Progenitor cell of endocrine pancreas (in vitro differentiated cells): ENCODE results near the gene PHKA1. TPM values are rescaled to one million over a fixed set of nuclear protein-coding genes. Genes with fewer than 3 reads are reported as not detected.
"Not testable (repeated sequence)": the region's sequence is repeated elsewhere in the genome, so short reads cannot be mapped to it uniquely, and the experiment has no call there.

Experiments
- DNase-seq: peaks from one replicate; pipeline ENCODE4 v3.0.0; 2021; ENCODE audit warnings: low spot score; ENCODE audit not compliant: unreplicated experiment
- H3K27ac Mint-ChIP-seq: 2 replicates; pipeline ENCODE4 v1.8.0; 2021; ENCODE audit warnings: mild to moderate bottlenecking, moderate library complexity, mixed read lengths
- H3K27me3 Mint-ChIP-seq: 2 replicates; pipeline ENCODE4 v1.8.0; 2021; ENCODE audit warnings: mixed read lengths
- H3K36me3 Mint-ChIP-seq: 2 replicates; pipeline ENCODE4 v1.8.0; 2022; ENCODE audit warnings: mixed read lengths; ENCODE audit not compliant: insufficient read depth
- H3K4me1 Mint-ChIP-seq: 2 replicates; pipeline ENCODE4 v1.8.0; 2021; ENCODE audit warnings: low read depth, mixed read lengths
- H3K4me3 Mint-ChIP-seq: 2 replicates; pipeline ENCODE4 v1.8.0; 2021; ENCODE audit warnings: low read depth, mild to moderate bottlenecking, moderate library complexity, mixed read lengths
- H3K9me3 Mint-ChIP-seq: 2 replicates; pipeline ENCODE4 v1.8.0; 2021; ENCODE audit warnings: low read depth, mixed read lengths
- total RNA-seq: library from RNA; stranded (reverse); gene quantifications from 2 replicates; pipeline ENCODE4 v1.2.1, GENCODE V29; 2021
- TF ChIP-seq, protein P1 (sequence below): fragments of 200-600 bp; sonication (generic); IDR thresholded peaks from one replicate; pipeline ENCODE4 v1.5.0; 2021; ENCODE audit warnings: antibody characterized with exemption, mild to moderate bottlenecking; ENCODE audit not compliant: unreplicated experiment

Gene PHKA1
- total RNA-seq, 1 donor from 2014 or later = 11.8 TPM

DNA sequence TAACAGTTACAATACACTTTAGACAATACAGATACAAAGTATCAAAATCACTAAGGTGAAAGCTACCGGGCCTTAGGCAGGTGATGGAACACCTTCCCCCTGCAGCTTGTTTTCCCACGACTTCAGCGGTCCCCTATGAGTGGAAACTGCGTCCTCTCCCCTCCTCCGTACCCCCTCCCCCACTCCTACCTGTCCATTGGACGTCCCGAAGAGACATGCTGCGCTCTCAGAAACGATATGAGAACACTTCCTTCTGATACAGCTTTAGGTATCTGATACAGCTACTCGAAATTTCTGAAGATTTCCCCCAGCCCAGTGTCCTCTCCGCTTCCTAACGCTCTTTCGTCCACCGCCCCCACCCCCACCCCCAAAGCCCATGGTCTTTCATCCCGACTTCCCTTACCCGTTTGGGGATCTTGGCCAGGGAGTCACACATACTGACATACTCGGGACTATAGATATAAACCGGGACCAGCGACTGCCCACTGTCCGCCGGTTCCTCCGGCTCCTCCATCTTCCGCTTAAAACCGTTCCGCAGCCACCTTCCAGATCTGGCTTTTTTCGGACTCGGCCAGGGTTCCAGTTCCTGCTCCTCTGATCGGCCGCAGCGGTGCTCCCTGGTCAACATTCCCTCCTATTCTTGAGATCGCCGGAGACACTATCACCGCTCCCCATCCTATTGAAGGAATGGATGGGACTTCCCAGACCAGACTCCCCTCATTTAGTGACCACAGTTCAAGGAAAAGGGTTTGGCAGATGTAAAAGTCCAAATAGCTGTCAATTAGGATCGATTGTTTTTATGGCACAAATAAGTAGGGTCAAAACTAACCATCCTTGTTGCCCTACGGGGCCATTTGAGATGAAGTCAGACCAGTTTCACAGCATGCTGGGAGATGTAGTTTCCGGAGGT is 141.6 kb downstream of the PHKA1 start, which contains the start of gene HDAC8:
Gene HDAC8 (minus strand): TSS at position 596 of the 910 bp plus-strand sequence. CDS start 82 bp downstream, at position 514.
- Mint-ChIP-seq H3K36me3 (peaks cover 2% of the 10 kb centered on the region), H3K27ac (peak within 1 kb of the TSS; percentile 89), H3K4me1 (peaks cover 5% of the 10 kb centered on the region), H3K27me3 (no peaks in the 10 kb centered on the region), H3K4me3 (peak within 1 kb of the TSS; percentile 89), H3K9me3 (peaks cover 9% of the 10 kb centered on the region)
- TF ChIP-seq, protein P1, sequence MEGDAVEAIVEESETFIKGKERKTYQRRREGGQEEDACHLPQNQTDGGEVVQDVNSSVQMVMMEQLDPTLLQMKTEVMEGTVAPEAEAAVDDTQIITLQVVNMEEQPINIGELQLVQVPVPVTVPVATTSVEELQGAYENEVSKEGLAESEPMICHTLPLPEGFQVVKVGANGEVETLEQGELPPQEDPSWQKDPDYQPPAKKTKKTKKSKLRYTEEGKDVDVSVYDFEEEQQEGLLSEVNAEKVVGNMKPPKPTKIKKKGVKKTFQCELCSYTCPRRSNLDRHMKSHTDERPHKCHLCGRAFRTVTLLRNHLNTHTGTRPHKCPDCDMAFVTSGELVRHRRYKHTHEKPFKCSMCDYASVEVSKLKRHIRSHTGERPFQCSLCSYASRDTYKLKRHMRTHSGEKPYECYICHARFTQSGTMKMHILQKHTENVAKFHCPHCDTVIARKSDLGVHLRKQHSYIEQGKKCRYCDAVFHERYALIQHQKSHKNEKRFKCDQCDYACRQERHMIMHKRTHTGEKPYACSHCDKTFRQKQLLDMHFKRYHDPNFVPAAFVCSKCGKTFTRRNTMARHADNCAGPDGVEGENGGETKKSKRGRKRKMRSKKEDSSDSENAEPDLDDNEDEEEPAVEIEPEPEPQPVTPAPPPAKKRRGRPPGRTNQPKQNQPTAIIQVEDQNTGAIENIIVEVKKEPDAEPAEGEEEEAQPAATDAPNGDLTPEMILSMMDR = no peak
- peak; percentile 11 for DNase-seq

DNA sequence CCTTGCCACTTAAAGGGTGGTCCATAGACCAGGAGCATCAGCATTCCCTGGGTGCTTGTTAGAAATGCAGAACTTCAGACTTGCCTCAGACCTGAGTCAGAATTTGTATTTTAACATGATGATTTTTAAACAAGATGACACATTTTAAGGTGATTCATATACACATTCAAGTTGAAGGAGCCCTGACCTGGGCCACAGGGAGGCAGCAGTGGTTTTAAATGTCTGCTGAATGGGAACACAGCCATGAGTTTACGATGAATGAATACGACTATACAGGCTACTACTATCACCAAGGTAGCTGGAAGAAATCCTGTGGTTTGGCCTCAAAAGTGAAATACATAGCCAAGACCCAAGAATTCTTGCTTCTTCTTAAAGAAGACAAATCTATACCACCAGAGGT is 144.3 kb downstream of the PHKA1 start:
- peaks cover 5% of the 10 kb centered on the region for H3K36me3 Mint-ChIP-seq
- TF ChIP-seq, protein P1 = no peak
- no peak overlapping the region for H3K4me3 Mint-ChIP-seq
- no peaks in the 10 kb centered on the region for H3K27me3 Mint-ChIP-seq
- no peak for DNase-seq
- peaks cover 5% of the 10 kb centered on the region for H3K4me1 Mint-ChIP-seq
- no peak overlapping the region for H3K27ac Mint-ChIP-seq
- peaks cover 9% of the 10 kb centered on the region for H3K9me3 Mint-ChIP-seq

DNA sequence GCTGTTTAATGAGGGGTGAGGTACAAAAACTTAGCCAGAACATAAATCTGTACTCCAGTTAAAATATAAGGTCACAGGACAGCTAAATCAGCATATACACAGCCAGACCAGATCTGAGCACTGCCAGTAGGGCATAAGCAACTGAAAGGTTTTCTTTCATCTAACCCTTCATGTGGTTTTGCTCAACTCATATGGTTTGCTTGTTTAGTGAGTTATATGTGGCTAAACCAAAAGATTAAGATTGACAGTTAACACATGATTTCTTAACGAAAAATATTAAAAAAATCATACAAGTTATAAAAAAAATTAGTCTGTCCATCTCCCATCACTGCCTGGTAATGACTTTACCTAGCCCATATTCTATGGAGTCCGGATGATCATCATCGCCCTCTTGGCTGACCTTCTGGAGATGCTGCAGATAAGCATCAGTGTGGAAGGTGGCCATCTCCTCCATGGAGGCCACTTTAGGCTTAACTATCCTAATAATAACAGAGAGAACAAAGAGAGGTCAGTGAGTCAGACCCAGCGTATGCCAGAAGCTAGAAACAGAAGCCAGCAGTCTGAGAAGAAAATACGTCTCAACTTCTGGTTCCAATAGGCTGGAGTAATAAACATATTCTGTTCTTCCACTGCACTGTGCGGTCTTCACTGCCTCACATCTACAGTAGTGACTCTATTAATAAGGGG is 145.6 kb downstream of the PHKA1 start:
- Mint-ChIP-seq H3K27me3 (no peaks in the 10 kb centered on the region), H3K9me3 (peaks cover 6% of the 10 kb centered on the region), H3K36me3 (peaks cover 5% of the 10 kb centered on the region), H3K27ac (no peak overlapping the region), H3K4me1 (peaks cover 5% of the 10 kb centered on the region), H3K4me3 (no peak overlapping the region)
- TF ChIP-seq, protein P1 = no peak
- DNase-seq = no peak

DNA sequence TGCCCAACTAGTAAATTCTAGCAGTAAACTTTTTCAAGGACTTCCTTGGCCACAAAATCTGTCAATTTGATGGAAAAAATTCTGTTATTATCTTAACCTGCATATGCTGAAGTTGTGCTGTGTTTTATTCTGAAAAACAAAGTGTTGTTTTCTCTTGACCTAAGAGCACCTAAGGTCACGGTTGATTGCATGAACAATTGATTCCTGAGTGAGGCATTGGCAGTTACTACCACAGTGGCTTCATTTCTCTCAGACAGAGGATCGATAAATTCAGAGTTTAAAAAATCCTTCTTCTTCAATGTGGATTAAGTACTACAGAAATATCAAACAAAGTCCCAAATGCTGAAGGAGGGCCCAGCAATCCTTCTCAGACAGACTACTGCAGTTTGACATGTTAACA is 147.7 kb downstream of the PHKA1 start:
- DNase-seq = no peak
- H3K27me3 Mint-ChIP-seq = no peaks in the 10 kb centered on the region
- no peak overlapping the region for H3K27ac Mint-ChIP-seq
- peaks cover 13% of the 10 kb centered on the region for H3K36me3 Mint-ChIP-seq
- no peak overlapping the region for H3K4me3 Mint-ChIP-seq
- H3K9me3 Mint-ChIP-seq = peaks cover 15% of the 10 kb centered on the region
- peaks cover 1% of the 10 kb centered on the region for H3K4me1 Mint-ChIP-seq
- TF ChIP-seq, protein P1 = no peak

DNA sequence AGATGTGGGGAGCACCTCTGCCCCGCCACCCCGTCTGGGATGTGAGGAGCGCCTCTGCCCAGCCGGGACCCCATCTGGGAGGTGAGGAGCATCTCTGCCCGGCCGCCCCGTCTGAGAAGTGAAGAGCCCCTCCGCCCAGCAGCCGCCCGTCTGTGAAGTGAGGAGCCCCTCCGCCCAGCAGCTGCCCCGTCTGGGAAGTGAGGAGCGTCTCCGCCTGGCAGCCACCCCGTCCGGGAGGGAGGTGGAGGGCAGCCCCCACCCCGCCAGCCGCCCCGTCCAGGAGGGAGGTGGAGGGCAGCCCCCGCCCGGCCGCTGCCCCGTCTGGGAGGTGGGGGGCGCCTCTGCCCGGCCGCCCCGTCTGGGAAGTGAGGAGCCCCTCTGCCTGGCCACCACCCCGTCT is 154.5 kb downstream of the PHKA1 start:
- not testable (repeated sequence) for DNase-seq, H3K4me3 Mint-ChIP-seq, H3K27me3 Mint-ChIP-seq, H3K27ac Mint-ChIP-seq, H3K4me1 Mint-ChIP-seq
- Mint-ChIP-seq H3K36me3 (peaks cover 29% of the 10 kb centered on the region), H3K9me3 (peaks cover 31% of the 10 kb centered on the region)
